HEK293 (cell line): ENCODE results near the gene MAPK14.

Experiments used
- FEZF1 ChIP-seq: fragments of 450-650 bp; formaldehyde crosslinking; IDR thresholded peaks from 2 replicates; pipeline ENCODE4 v1.5.1; 2016; ENCODE audit warnings: missing biosample characterization, missing genetic modification characterization
- MYNN ChIP-seq: fragments of 450-650 bp; formaldehyde crosslinking; IDR thresholded peaks from 2 replicates; pipeline ENCODE4 v1.5.1; 2016; ENCODE audit warnings: missing biosample characterization, missing genetic modification characterization, borderline replicate concordance
- PRDM6 ChIP-seq: fragments of 450-650 bp; formaldehyde crosslinking; IDR thresholded peaks from 2 replicates; pipeline ENCODE4 v1.5.1; 2017; ENCODE audit warnings: missing biosample characterization, missing genetic modification characterization
- SETDB1 ChIP-seq: IDR thresholded peaks from one replicate; pipeline ENCODE4 v1.6.1; 2017; ENCODE audit warnings: mild to moderate bottlenecking, low read length, moderate library complexity, mixed read lengths; ENCODE audit not compliant: insufficient read length
- ZNF112 ChIP-seq: fragments of 450-650 bp; formaldehyde crosslinking; IDR thresholded peaks from 2 replicates; pipeline ENCODE4 v1.5.0; 2017; ENCODE audit warnings: missing biosample characterization, missing genetic modification characterization
- ZNF148 ChIP-seq: fragments of 450-650 bp; formaldehyde crosslinking; IDR thresholded peaks from 2 replicates; pipeline ENCODE4 v1.5.0; 2017; ENCODE audit warnings: missing biosample characterization, missing genetic modification characterization, borderline replicate concordance
- ZNF214 ChIP-seq: fragments of 450-650 bp; formaldehyde crosslinking; IDR thresholded peaks from 2 replicates; pipeline ENCODE4 v1.5.1; 2017; ENCODE audit warnings: missing biosample characterization, mild to moderate bottlenecking, missing genetic modification characterization, borderline replicate concordance
- ZNF600 ChIP-seq: fragments of 450-650 bp; formaldehyde crosslinking; IDR thresholded peaks from 2 replicates; pipeline ENCODE4 v1.5.1; 2016; ENCODE audit warnings: missing biosample characterization, missing genetic modification characterization
- ZNF623 ChIP-seq: fragments of 450-650 bp; formaldehyde crosslinking; IDR thresholded peaks from 2 replicates; pipeline ENCODE4 v1.5.1; 2016; ENCODE audit warnings: missing biosample characterization, missing genetic modification characterization
- ZNF658 ChIP-seq: fragments of 450-650 bp; formaldehyde crosslinking; IDR thresholded peaks from 2 replicates; pipeline ENCODE4; 2016; ENCODE audit warnings: missing biosample characterization, missing genetic modification characterization
- ZSCAN4 ChIP-seq: fragments of 450-650 bp; formaldehyde crosslinking; IDR thresholded peaks from 2 replicates; pipeline ENCODE4 v1.5.1; 2017; ENCODE audit warnings: missing biosample characterization, missing genetic modification characterization

MAPK14 gene

GRCh38 chr6:36160147-36160760 is 132.6 kb downstream of the MAPK14 start (continued):
- TF ChIP-seq PRDM6 (no peak), ZNF658 (no peak), ZNF148 (tag by site-specific recombination) (no peak), ZNF112 (tag by site-specific recombination) (no peak), MYNN (no peak), ZNF623 (no peak), SETDB1 (no peak), ZNF214 (no peak), ZNF600 (no peak), FEZF1 (tag by site-specific recombination) (no peak), ZSCAN4 (tag by site-specific recombination) (no peak)
- TF ChIP-seq, all 188 proteins: peak for 0
